ENCODE data around the gene ZFPL1. TPM values are rescaled to one million over a fixed set of nuclear protein-coding genes. Genes with fewer than 3 reads are reported as not detected.

ZFPL1 gene
- total RNA-seq, 4 donors from 2014 or later, result 26.3 to 43.9 (median 33.3) TPM

GRCh38 chr11:65045728-65046127 is 38.3 kb upstream of the ZFPL1 start:
- ATAC-seq, result no peak
- Histone ChIP-seq H3K4me1 (peaks cover 0 to 62% (median 13%) of the 10 kb centered on the region in 3 donors), H3K27me3 (no peaks in the 10 kb centered on the region), H3K27ac (no peak overlapping the region), H3K4me3 (no peak overlapping the region), H3K36me3 (peaks cover 0 to 26% of the 10 kb centered on the region in 2 donors), H3K9me3 (no peaks in the 10 kb centered on the region)
- no CpG with 5 or more reads among the region's 7 CpGs for WGBS, 2 donors (ENCODE audit: low coverage in 1 of 2)
- no peak for TF ChIP-seq POLR2A (IDR thresholded peaks at IDR 0.05)
- TF ChIP-seq EP300 (IDR thresholded peaks at IDR 0.05), result no peak
- no peak for TF ChIP-seq POLR2AphosphoS5 (IDR thresholded peaks at IDR 0.05)
- no peak for TF ChIP-seq CTCF (IDR thresholded peaks at IDR 0.05)

GRCh38 chr11:65047581-65048422 is 36.2 kb upstream of the ZFPL1 start:
- WGBS, 2 donors (ENCODE audit: low coverage in 1 of 2), result 2% methylated on average over 9 to 13 of the region's 56 CpGs
- Histone ChIP-seq H3K4me1 (peaks cover 0 to 48% (median 6%) of the 10 kb centered on the region in 3 donors), H3K27ac (peak overlapping the region in 3 of 4 donors; percentile 71 to 79 (median 74)), H3K27me3 (peaks cover 4% of the 10 kb centered on the region), H3K9me3 (no peaks in the 10 kb centered on the region), H3K36me3 (peaks cover 0 to 26% of the 10 kb centered on the region in 2 donors), H3K4me3 (peak overlapping the region; percentile 39 to 62)
- ATAC-seq, result peak; percentile 57
- TF ChIP-seq POLR2A (IDR thresholded peaks at IDR 0.05) (no peak), POLR2AphosphoS5 (IDR thresholded peaks at IDR 0.05) (no peak), CTCF (IDR thresholded peaks at IDR 0.05) (no peak)

- WGBS, 2 donors (ENCODE audit: low coverage in 1 of 2), result 56% methylated on average over 4 of the region's 9 CpGs; no CpG with 5 or more reads in 1 of the 2 donors
- no peak for ATAC-seq
- peaks cover 0 to 22% (median 6%) of the 10 kb centered on the region in 3 donors for H3K4me1 ChIP-seq
Observed at GRCh38 chr11:65051398-65051858, 32.6 kb upstream of the ZFPL1 start.

GRCh38 chr11:65053827-65054508 is 30.1 kb upstream of the ZFPL1 start:
- H3K9me3 ChIP-seq, result no peaks in the 10 kb centered on the region
- H3K27ac ChIP-seq, result no peak overlapping the region
- H3K27me3 ChIP-seq, result peaks cover 15% of the 10 kb centered on the region
- 37 to 53% methylated on average over 6 to 8 of the region's 8 CpGs for WGBS, 2 donors (ENCODE audit: low coverage in 1 of 2)
- no peaks in the 10 kb centered on the region for H3K4me1 ChIP-seq
- no peaks in the 10 kb centered on the region for H3K36me3 ChIP-seq
- ATAC-seq, result no peak
- no peak for TF ChIP-seq EP300 (IDR thresholded peaks at IDR 0.05)
- TF ChIP-seq POLR2AphosphoS5 (IDR thresholded peaks at IDR 0.05), result no peak
- TF ChIP-seq CTCF (IDR thresholded peaks at IDR 0.05), result no peak
- no peak for TF ChIP-seq POLR2A (IDR thresholded peaks at IDR 0.05)
- no peak overlapping the region for H3K4me3 ChIP-seq

More at GRCh38 chr11:65051398-65051858, 32.6 kb upstream of the ZFPL1 start:
- Histone ChIP-seq H3K27ac (no peak overlapping the region), H3K9me3 (no peaks in the 10 kb centered on the region), H3K27me3 (peaks cover 15% of the 10 kb centered on the region), H3K4me3 (no peak overlapping the region), H3K36me3 (no peaks in the 10 kb centered on the region)
- no peak for TF ChIP-seq EP300 (IDR thresholded peaks at IDR 0.05)
- no peak for TF ChIP-seq CTCF (IDR thresholded peaks at IDR 0.05)
- TF ChIP-seq POLR2A (IDR thresholded peaks at IDR 0.05), result no peak
- TF ChIP-seq POLR2AphosphoS5 (IDR thresholded peaks at IDR 0.05), result no peak

Measured in gastroesophageal sphincter (tissue), 4 donors.